Gastrocnemius medialis (tissue), 4 donors: ENCODE results near the gene WNT11.

Experiments
- CTCF ChIP-seq, 5 experiments: fragments of 450-650 bp in 3 of 5; fragments of 200-600 bp in 2 of 5; sonication (generic) in 2 of 5; IDR thresholded peaks in 4 of 5; conservative IDR thresholded peaks in 1 of 5; 1 replicate in 4 of 5; 2 replicates in 1 of 5; pipeline ENCODE4 v1.5.1; 2016 to 2019; ENCODE audit warnings: antibody characterized with exemption in 5 of 5, mild to moderate bottlenecking in 3 of 5, moderate library complexity in 3 of 5
- POLR2A ChIP-seq, 2 donors: fragments of 450-650 bp; IDR thresholded peaks; one replicate each; pipeline ENCODE4 v1.6.1; 2017; ENCODE audit warnings: antibody characterized with exemption in 2 of 2, mild to moderate bottlenecking in 2 of 2, moderate library complexity in 2 of 2

DNA sequence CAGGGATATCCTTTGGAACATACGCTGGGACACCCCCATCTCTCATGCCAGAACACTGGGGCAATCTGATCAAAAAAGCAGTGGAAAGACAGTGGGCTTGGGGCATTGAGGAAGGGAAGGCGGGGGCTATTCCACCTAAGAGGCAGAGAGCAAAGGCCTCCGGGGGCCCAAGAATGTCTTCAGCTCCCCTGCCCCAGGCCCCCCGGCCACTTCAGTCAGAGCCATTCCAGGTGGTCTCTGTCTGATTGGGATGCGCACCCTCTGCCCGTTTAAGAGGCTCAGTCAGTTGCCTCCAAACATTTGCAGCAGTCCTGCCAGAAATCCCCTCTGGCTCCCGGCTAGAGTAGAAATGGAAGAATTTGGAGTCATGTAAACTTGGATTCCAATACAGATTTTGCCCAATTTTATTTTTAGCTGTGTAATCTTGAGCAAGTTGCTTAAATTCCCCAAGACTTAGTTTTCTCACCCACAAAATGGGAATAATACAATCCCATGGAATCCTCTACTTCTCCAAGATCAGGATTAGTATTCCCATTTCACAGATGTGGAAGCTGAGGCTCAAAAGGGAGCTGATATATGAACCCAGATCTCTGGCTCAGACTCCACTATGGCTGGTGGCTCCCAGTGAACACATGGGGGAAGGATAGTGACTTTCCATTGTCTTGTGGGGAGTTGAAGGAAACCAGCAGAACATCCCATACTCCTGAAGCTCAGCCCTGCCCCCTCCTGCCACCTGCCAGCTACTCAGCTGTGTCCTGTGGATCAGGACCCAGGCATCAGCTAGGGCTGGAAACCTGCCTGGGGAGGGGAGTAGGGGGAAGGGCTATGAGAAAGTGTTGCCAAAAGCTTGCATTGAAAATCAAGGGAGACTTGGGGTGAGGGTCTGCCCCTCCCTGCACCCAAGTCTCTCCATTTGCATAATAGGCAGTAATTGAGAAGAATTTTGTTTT, 6.1 kb upstream of the WNT11 start:
- TF ChIP-seq CTCF (IDR thresholded peaks at IDR 0.05 in 4 of 5, conservative IDR thresholded peaks at IDR 0.05 in 1 of 5): no peak
- TF ChIP-seq POLR2A (IDR thresholded peaks at IDR 0.05): no peak
